HG02759 (cell line): ENCODE data around the gene MYL2.

Experiments used
- ATAC-seq: cut with Tn5 transposase; IDR thresholded peaks from one replicate; pipeline ENCODE4 v1.9.1; 2021; ENCODE audit warnings: mild to moderate bottlenecking, moderate library complexity; ENCODE audit not compliant: unreplicated experiment

The MYL2 gene

GRCh38 chr12:110930348-110931314 is 10.3 kb upstream of the MYL2 start:
- ATAC-seq = no peak

DNA sequence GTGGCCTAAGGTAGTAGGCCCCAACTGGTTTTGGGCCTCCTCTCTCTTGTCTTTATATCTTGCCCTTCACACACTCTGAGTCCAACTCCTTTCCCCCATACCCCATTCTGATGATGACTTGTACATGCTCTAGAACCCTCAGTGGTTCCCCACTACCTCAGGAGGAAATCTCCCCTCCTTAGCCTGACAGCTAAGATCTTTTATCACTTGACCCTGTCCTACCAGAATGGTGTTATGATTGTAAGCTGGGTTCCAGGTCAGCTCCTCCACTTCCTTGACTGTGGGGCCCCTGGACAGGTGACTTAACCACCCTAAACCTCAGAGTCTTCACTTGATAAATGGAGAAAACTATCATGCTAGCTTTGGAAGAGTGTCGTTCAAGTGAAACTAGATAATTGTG is 9.4 kb upstream of the MYL2 start:
- ATAC-seq = no peak

DNA sequence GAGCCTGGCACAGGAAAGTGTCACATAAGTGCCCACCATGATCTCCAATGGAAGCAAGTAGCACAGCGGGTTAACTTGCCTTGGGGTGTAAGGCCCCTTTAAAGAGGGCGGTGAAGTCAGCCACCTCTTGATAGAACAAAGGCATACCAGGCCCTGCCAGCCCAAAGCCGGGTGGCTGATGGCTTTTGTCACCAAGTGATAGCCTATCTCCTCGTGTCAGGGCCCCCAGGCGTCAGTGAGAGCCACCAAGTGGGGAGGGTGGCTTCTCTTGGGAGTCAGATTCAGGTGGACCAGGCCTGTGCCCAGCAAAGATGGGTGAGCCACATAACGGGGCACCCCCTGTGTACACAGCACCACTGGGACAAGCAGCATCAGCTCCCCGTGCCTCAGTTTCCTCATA is 8.3 kb upstream of the MYL2 start:
- no peak for ATAC-seq

DNA sequence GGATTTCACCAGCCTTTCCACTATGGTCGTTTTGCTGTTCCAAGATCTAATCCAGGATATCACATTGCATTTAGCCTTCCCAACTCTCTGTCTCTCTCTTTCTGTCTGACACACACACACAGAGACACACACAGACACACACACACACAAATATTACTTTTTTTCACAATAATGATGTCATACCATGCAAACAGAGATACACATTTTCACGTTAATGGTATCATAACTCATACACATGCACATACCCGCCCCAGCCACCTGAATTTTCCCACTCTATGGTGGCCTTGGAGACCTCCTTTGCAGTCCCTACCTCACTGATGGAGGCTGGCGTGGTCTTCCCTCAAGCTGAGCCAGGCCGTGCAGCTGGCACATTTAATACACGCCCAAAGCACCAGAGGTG is 7.2 kb upstream of the MYL2 start:
- ATAC-seq = no peak

DNA sequence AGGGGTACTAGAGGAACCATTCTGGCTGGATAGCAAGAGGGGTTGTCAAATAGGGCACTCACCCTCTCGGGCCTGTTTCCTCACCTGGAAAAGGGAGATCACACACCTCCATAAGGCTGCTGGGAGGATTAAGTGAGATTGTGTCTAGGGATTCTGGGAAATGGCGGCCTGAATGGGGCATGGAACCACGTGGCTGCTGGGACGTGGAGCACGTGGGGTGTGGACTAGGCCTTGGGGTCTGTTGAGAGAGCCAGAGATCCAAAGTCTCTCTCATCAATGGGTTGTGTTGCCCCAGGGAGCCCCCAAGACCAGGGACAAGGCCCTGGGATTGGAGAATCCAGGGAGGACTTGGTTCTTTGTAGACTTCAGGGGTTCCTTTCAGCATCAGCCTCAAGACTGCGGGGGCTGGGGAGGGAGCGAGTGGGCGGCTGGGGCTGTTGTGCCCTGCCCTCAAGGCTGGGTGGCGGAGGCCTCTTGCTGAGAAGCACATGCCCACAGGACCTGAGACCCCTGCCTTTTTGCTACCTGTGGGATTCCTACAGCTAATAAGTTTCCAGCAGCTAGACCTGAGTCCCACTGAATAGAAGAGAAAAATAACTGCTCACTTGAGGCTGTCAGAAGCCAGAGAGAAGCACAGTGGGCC is 3.4 kb upstream of the MYL2 start:
- ATAC-seq = no peak

DNA sequence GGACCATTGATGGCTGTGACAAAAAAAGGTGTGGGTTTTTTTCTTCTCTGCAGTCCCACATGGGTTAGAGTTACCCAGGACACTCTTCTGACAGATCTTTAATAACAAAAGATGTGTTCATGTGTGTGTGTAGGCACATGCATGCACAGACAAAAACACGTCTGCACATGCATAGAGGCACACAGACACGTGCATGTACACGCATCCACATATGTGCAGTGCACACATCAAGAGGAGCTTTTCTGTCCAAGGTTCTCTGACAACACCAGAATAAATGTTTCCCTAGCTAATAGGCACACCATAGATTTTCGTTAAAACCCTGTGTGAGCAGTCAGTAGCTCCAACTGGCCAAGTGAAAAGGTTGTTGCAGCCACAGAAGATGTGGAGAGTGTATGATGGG is 2.8 kb upstream of the MYL2 start:
- ATAC-seq = no peak

DNA sequence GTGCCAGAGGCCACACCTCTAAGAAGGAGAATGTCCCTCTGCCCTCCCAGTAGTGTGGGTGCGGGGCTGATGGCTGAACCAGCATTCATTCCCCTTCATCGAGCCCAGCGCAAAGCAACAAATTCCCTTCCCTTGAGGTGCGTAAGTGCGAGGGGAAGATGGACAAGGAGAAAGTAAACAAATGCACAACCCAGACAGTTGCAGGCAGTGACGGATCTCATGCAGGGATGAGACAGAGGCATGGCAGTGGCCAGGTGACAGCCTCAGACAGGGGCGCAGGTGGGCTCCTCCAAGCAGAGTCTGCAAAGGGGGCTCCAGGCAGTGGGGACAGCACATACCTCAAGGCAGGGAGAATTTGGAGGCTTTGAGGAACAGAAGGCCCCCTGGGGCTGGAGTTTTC is 2.3 kb upstream of the MYL2 start:
- no peak for ATAC-seq

- ATAC-seq = no peak
These were observed 883 bp upstream of the MYL2 start for GRCh38 chr12:110921262-110921661.

GRCh38 chr12:110919720-110920119 is 659 bp downstream of the MYL2 start:
- no peak for ATAC-seq

DNA sequence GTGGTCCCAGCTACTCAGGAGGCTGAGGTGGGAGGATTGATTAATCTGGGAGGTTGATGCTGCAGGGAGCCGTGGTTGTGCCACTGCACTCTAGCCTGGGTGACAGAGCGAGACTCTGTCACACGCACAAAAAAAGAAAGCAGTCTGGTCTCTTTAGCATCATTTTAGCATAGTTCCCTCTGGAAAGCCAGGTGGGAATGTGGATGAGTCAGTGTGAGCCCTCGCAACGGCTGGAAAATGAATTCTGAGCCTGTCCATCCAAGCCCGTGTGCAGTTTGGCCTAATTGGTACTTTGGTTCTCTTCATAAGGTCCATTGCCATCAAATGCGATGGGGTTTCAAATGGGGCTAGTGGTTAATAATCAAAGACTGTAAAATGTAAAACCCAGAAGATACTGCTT is 2.4 kb downstream of the MYL2 start:
- no peak for ATAC-seq

GRCh38 chr12:110917467-110917866 is 2.9 kb downstream of the MYL2 start:
- ATAC-seq = no peak

GRCh38 chr12:110916295-110916875 is 4.0 kb downstream of the MYL2 start:
- ATAC-seq = no peak

- ATAC-seq = peak; percentile 98
These were observed 7.0 kb downstream of the MYL2 start for GRCh38 chr12:110913119-110914056.

DNA sequence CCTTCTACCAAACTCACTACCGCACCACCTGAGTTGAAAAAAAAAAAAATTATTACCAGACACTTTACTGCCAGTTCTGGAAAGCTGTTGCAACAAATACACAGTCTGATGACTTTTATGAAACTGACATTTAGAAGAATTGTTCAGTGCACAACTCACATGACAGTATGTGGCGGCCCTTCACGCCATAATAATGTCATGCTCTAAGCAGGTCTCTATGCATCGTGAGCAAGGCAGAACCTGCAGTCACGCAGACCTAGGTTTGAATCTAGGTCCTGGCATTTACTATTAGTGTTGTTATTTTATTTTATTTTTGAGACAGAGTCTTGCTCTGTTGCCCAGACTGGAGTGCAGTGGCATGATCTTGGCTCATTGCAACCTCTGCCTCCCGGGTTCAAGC is 8.1 kb downstream of the MYL2 start:
- ATAC-seq = no peak

- no peak for ATAC-seq
These were observed 11.8 kb downstream of the MYL2 start for GRCh38 chr12:110908377-110909152.

DNA sequence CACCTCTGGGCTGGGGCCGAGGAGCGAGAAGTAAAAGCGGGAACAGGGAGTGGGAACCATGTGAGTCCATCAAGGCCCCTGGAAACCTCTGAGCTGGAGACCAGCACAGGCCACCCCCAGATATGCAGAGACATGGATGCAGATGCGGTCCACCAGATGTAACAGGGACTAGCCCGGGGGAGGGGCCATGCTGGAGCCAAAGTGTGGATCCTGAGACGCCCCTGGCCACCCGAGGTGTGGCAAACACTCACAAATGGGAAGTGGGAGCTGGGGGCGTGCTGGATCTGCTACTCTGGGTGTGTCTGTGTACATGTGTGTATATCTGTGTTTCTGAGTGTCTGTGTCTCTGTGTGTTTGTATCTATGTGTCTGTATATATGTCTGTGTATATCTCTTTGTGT is 12.8 kb downstream of the MYL2 start:
- ATAC-seq = no peak

GRCh38 chr12:110906985-110907384 is 13.4 kb downstream of the MYL2 start:
- no peak for ATAC-seq

DNA sequence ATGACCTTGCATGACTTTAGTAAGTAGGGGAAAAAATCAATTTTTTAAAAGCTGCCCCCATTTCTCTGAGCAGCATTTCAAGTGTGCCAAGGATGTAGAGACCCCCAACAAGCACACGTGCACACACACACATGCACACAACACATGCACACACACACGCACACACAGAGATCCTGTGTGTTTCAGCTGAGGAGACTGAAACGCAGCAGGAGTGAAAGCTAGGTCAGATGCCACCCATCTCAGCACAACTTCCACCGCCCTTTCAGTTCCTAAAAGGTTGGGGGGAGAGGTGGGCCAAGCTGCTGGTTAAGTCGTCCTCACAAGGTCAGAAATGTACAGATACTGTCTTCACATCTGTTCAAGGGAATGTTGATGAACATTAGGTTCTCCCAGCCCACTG is 13.9 kb downstream of the MYL2 start:
- peak; percentile 50 for ATAC-seq

DNA sequence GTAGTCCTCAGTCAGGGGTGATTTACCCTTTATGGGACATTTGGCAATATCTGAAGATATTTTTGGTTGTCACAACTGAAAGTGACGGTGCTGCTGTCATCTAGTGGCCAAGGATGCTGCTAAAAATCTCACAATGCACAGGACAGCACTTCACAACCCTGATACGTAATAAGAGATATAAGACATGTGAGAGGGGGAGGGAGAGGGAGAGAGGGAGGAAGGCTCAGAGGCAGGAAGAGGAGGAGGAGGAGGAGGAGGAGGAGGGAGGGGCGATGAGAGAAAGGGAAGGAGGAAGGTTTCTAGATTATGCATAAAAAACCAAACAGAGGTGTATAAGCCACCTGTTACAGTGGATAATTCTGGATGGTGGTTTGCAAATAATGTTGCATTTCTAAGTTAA is 14.3 kb downstream of the MYL2 start:
- ATAC-seq = peak; percentile 41

GRCh38 chr12:110903511-110903910 is 16.9 kb downstream of the MYL2 start:
- no peak for ATAC-seq
